ENCODE results near the gene TJAP1.

TJAP1 gene

GRCh38 chr6:43499028-43499815, 21.9 kb downstream of the TJAP1 start:
- Histone ChIP-seq H3K79me2 (ENCODE audit: insufficient read depth, low read length) (no peaks in the 10 kb centered on the region), H3K9ac (ENCODE audit: low read length) (no peak overlapping the region), H3K4me3 (ENCODE audit: low read depth, low read length, poor library complexity, severe bottlenecking) (no peak overlapping the region), H3K36me3 (ENCODE audit: insufficient read depth, low read length) (peaks cover 32% of the 10 kb centered on the region; the same call in 1 of the 2 replicates), H3K27me3 (ENCODE audit: insufficient read depth, low read length) (no peaks in the 10 kb centered on the region), H3K9me3 (ENCODE audit: low read length) (no peaks in the 10 kb centered on the region), H3K9me2 (ENCODE audit: low read depth, low read length) (no peaks in the 10 kb centered on the region), H4K20me1 (ENCODE audit: insufficient read depth, low read length) (no peaks in the 10 kb centered on the region), H3K4me1 (ENCODE audit: insufficient read depth, low read length, severe bottlenecking) (no peaks in the 10 kb centered on the region), H3K27ac (ENCODE audit: low read depth, low read length, poor library complexity, severe bottlenecking) (no peak overlapping the region), H2AFZ (ENCODE audit: low read length) (no peak overlapping the region), H3F3A (ENCODE audit: insufficient read depth, low read length) (no peaks in the 10 kb centered on the region), H3K4me2 (ENCODE audit: low read length) (no peak overlapping the region)
- TF ChIP-seq EZH2 (IDR thresholded peaks at IDR 0.05; ENCODE audit: borderline replicate concordance, low read length) = no peak
- TF ChIP-seq, protein P1, sequence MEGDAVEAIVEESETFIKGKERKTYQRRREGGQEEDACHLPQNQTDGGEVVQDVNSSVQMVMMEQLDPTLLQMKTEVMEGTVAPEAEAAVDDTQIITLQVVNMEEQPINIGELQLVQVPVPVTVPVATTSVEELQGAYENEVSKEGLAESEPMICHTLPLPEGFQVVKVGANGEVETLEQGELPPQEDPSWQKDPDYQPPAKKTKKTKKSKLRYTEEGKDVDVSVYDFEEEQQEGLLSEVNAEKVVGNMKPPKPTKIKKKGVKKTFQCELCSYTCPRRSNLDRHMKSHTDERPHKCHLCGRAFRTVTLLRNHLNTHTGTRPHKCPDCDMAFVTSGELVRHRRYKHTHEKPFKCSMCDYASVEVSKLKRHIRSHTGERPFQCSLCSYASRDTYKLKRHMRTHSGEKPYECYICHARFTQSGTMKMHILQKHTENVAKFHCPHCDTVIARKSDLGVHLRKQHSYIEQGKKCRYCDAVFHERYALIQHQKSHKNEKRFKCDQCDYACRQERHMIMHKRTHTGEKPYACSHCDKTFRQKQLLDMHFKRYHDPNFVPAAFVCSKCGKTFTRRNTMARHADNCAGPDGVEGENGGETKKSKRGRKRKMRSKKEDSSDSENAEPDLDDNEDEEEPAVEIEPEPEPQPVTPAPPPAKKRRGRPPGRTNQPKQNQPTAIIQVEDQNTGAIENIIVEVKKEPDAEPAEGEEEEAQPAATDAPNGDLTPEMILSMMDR (IDR thresholded peaks at IDR 0.05; ENCODE audit: low read length) = no peak

DNA sequence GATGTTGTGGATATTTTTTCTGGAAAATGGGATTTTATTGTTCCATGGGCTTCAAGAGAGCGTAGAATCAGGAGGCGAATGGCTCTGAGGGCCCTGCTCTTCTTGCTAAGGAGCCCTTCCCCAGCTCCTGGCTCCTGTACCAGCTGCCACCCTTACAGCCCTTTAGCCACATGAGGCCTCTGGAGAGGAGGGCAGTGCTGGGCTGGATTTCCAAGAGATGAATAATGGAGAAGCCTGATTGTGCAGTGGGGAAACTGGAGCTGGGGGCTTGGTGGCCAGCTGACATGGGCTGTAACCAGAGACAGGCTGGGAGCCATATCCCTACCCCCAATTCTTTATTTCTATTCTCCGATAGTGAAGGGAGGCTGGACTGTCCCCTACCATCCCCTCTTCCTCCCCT, 23.6 kb downstream of the TJAP1 start:
- Histone ChIP-seq H4K20me1 (ENCODE audit: insufficient read depth, low read length) (no peaks in the 10 kb centered on the region), H3K4me3 (ENCODE audit: low read depth, low read length, poor library complexity, severe bottlenecking) (no peak overlapping the region), H3K9me2 (ENCODE audit: low read depth, low read length) (no peaks in the 10 kb centered on the region), H3K9me3 (ENCODE audit: low read length) (no peaks in the 10 kb centered on the region), H3K9ac (ENCODE audit: low read length) (no peak overlapping the region), H3K36me3 (ENCODE audit: insufficient read depth, low read length) (peaks cover 43% of the 10 kb centered on the region; the same call in 1 of the 2 replicates), H3K79me2 (ENCODE audit: insufficient read depth, low read length) (no peaks in the 10 kb centered on the region), H3K27me3 (ENCODE audit: insufficient read depth, low read length) (no peaks in the 10 kb centered on the region), H2AFZ (ENCODE audit: low read length) (no peak overlapping the region), H3F3A (ENCODE audit: insufficient read depth, low read length) (no peaks in the 10 kb centered on the region), H3K27ac (ENCODE audit: low read depth, low read length, poor library complexity, severe bottlenecking) (no peak overlapping the region), H3K4me2 (ENCODE audit: low read length) (no peak overlapping the region), H3K4me1 (ENCODE audit: insufficient read depth, low read length, severe bottlenecking) (no peaks in the 10 kb centered on the region)
- TF ChIP-seq, protein P1 (IDR thresholded peaks at IDR 0.05; ENCODE audit: low read length) = no peak

- Histone ChIP-seq H3K4me2 (ENCODE audit: low read length) (no peak overlapping the region), H3F3A (ENCODE audit: insufficient read depth, low read length) (no peaks in the 10 kb centered on the region), H3K9me2 (ENCODE audit: low read depth, low read length) (no peaks in the 10 kb centered on the region), H3K4me3 (ENCODE audit: low read depth, low read length, poor library complexity, severe bottlenecking) (no peak overlapping the region), H3K27me3 (ENCODE audit: insufficient read depth, low read length) (no peaks in the 10 kb centered on the region), H2AFZ (ENCODE audit: low read length) (no peak overlapping the region), H3K27ac (ENCODE audit: low read depth, low read length, poor library complexity, severe bottlenecking) (no peak overlapping the region), H3K9me3 (ENCODE audit: low read length) (no peaks in the 10 kb centered on the region), H3K36me3 (ENCODE audit: insufficient read depth, low read length) (peaks cover 43% of the 10 kb centered on the region; the same call in 1 of the 2 replicates), H3K9ac (ENCODE audit: low read length) (no peak overlapping the region), H4K20me1 (ENCODE audit: insufficient read depth, low read length) (no peaks in the 10 kb centered on the region), H3K4me1 (ENCODE audit: insufficient read depth, low read length, severe bottlenecking) (no peaks in the 10 kb centered on the region), H3K79me2 (ENCODE audit: insufficient read depth, low read length) (no peaks in the 10 kb centered on the region)
- TF ChIP-seq, protein P1 (IDR thresholded peaks at IDR 0.05; ENCODE audit: low read length) = no peak
- TF ChIP-seq EZH2 (IDR thresholded peaks at IDR 0.05; ENCODE audit: borderline replicate concordance, low read length) = no peak
Measured at GRCh38 chr6:43502666-43503065, 25.3 kb downstream of the TJAP1 start.

All from OCI-LY1 (cell line).